Limb (tissue), 2 donors: ENCODE data around the gene UROD.
"Not testable (repeated sequence)": the region's sequence is repeated elsewhere in the genome, so short reads cannot be mapped to it uniquely, and the experiment has no call there.

Experiments used
- DNase-seq, 2 donors: peaks; one replicate each; pipeline ENCODE4 v3.0.0-alpha.2; 2016; ENCODE audit errors: extremely low spot score in 2 of 2

The UROD gene

GRCh38 chr1:45038661-45039364 is 26.8 kb downstream of the UROD start:
- DNase-seq, result no peak

- DNase-seq, result no peak
These were observed 28.2 kb downstream of the UROD start for GRCh38 chr1:45040297-45040696.

DNA sequence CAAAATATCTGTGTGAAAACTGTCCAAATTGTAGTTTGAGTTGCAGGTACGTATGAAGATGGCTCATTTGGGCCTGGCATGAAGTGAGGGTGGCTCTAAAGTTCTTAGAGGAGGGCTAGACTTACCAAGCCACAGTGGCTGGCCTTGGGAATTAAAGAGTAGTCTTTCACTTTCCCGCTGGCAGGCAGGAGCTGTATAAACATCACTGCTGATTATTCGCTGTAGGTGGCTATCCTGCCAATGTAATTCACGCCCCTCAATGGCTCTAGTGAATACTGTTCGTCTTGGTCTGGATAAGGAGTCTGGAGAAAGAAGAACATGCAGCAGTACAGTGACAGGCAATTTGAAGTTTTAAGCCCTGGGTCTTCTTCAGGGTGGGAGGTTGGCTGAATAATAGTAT is 31.0 kb downstream of the UROD start:
- DNase-seq, result no peak

GRCh38 chr1:45044916-45045315 is 32.9 kb downstream of the UROD start:
- DNase-seq, result no peak

- no peak for DNase-seq
These were observed 35.0 kb downstream of the UROD start for GRCh38 chr1:45047032-45047431.

GRCh38 chr1:45051005-45051772 is 39.1 kb downstream of the UROD start:
- DNase-seq, result no peak

DNA sequence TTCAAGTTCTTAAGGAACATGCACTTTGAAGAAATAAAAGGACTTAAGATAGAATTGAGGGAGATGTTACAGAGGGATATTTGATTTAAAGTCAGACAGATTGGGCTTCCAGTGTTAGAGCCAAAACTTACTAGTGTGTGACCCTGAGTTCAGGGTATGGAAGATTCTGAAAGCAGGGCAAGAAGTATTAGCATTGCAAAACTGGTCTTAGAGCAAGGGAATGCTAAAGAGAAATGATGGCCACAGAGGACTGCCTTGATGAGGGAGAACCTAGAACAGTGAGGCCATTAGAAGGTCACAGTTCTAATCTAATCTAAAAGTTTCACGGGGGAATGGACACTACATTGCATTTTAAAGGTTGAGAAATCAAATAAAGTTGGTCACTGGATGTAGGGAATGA is 45.5 kb downstream of the UROD start:
- DNase-seq, result no peak

GRCh38 chr1:45059829-45060228 is 47.8 kb downstream of the UROD start:
- DNase-seq, result no peak

- DNase-seq, result not testable (repeated sequence)
These were observed 50.4 kb downstream of the UROD start for GRCh38 chr1:45062463-45062862.

DNA sequence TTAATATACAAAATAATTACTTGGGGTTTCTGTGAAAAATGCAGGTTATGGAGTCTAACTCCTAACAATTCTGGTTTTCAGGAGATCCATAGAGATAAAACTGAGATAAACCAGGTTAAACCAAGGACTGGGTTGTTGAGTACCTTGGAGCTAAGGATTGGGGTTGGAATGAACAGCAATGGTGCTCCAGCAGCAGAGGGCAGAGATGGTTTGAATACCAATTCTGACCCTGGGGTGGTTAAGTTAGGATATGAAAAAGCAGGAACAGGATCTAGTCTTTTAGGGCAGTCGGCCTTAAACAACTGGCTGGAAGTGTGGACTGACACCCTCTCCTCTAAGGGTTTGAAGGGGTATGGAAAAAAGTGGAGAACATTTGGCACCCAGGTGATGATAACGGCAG is 53.0 kb downstream of the UROD start:
- DNase-seq, result no peak
